ENCODE measurements around the gene OR5C1. TPM values are rescaled to one million over a fixed set of nuclear protein-coding genes. Genes with fewer than 3 reads are reported as not detected.

OR5C1 gene
- total RNA-seq (2022; extraction: Qiagen RNA extraction) = not detected in 5 replicates

GRCh38 chr9:122788831-122789230 is at the start of gene OR5C1:
OR5C1 (plus strand) TSS chr9:122788933; CDS start chr9:122788933, 0 bp downstream.

GRCh38 chr9:122742003-122742402 is 46.7 kb upstream of the OR5C1 start, which contains the start of gene OR1L6:
OR1L6 (plus strand) TSS chr9:122742303; CDS start chr9:122749848, 7,545 bp downstream.

GRCh38 chr9:122800066-122801060 is 11.6 kb downstream of the OR5C1 start, which contains the start of gene OR1K1:
OR1K1 (plus strand) TSS chr9:122800123; CDS start chr9:122800123, 0 bp downstream.

Other genes starting within 250 kb of the OR5C1 start
- not detected in 5 replicates for gene OR1N2, start 235.8 kb upstream of the OR5C1 start, total RNA-seq (2022; extraction: Qiagen RNA extraction)
- not detected in 5 replicates for gene OR1L8, start 205.5 kb upstream of the OR5C1 start, total RNA-seq (2022; extraction: Qiagen RNA extraction)
- not detected in 5 replicates for gene OR1Q1, start 174.2 kb upstream of the OR5C1 start, total RNA-seq (2022; extraction: Qiagen RNA extraction)
- gene OR1B1, start 131.3 kb upstream of the OR5C1 start, total RNA-seq (2022; extraction: Qiagen RNA extraction) = not detected in 5 replicates
- gene OR1L1, start 127.2 kb upstream of the OR5C1 start, total RNA-seq (2022; extraction: Qiagen RNA extraction) = not detected in 5 replicates
- not detected in 5 replicates for gene OR1L3, start 113.8 kb upstream of the OR5C1 start, total RNA-seq (2022; extraction: Qiagen RNA extraction)
- not detected in 5 replicates for gene OR1L4, start 64.9 kb upstream of the OR5C1 start, total RNA-seq (2022; extraction: Qiagen RNA extraction)
- gene OR1L6, start 46.6 kb upstream of the OR5C1 start, total RNA-seq (2022; extraction: Qiagen RNA extraction) = not detected in 5 replicates
- gene OR1K1, start 11.2 kb downstream of the OR5C1 start, total RNA-seq (2022; extraction: Qiagen RNA extraction) = not detected in 5 replicates
- gene PDCL, start 39.7 kb downstream of the OR5C1 start, total RNA-seq (2022; extraction: Qiagen RNA extraction) = 13.9 to 19.4 TPM (median 15.3 TPM) in 5 replicates
- gene RC3H2, start 116.4 kb downstream of the OR5C1 start, total RNA-seq (2022; extraction: Qiagen RNA extraction) = 15.9 to 26.4 TPM (median 20.1 TPM) in 5 replicates
- 4.8 to 5.4 TPM (median 5.0 TPM) in 5 replicates for gene ZBTB6, start 124.4 kb downstream of the OR5C1 start, total RNA-seq (2022; extraction: Qiagen RNA extraction)
- 1.4 to 2.3 TPM (median 1.9 TPM) in 5 replicates for gene ZBTB26, start 142.6 kb downstream of the OR5C1 start, total RNA-seq (2022; extraction: Qiagen RNA extraction)
- 12.1 to 14.5 TPM (median 13.7 TPM) in 5 replicates for gene RABGAP1, start 152.1 kb downstream of the OR5C1 start, total RNA-seq (2022; extraction: Qiagen RNA extraction)
- gene GPR21, start 244.7 kb downstream of the OR5C1 start, total RNA-seq (2022; extraction: Qiagen RNA extraction) = not detected in 5 replicates